ENCODE measurements around the gene MOBP. TPM values are rescaled to one million over a fixed set of nuclear protein-coding genes. Genes with fewer than 3 reads are reported as not detected.
"Not testable (repeated sequence)": the region's sequence is repeated elsewhere in the genome, so short reads cannot be mapped to it uniquely, and the experiment has no call there.

The MOBP gene
- total RNA-seq, 1 donor from 2014 or later = not detected

DNA sequence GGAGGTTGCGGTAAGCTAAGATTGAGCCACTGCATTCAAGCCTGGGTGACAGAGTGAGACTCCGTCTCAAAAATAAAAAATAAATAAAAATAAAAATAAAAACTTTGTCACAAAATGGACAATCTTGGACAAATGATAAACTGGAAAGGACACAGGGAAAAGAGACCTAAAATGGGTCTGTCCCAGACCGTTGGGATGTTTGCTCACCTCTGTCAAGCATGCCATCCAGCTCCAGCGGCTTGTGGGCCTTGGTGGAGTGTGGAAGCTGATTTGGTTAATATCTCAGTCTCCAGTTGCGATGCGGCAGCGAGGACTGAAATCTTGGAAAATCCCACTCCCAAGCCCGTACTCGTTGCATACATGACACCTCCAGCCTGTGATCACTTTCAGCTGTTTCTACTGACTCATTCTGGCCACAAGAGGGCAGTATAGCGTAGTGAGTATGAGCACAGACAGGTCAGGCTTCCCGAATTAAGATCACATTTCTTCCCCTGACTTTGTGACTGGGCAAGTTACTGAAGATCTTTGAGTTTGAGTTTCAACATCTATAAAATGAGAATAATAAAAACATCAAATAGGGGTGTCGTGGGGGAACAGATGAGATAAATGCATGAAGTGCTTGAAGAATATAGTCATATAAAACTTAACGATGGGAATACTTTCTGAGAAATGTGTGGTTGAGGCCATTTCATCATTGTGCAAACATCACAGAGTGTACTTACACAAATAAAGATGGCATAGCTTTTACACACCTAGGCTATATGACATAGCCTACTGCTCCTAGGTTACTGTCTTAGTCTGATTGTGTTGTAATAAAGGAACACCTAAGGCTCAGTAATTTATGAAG, 19.6 kb upstream of the MOBP start:
- TF ChIP-seq CTCF (IDR thresholded peaks at IDR 0.05) = peak; percentile 87
- H3K27ac ChIP-seq = no peak overlapping the region
- no peaks in the 10 kb centered on the region for H3K36me3 ChIP-seq
- intact Hi-C loops (cut with DNase I) = no loop called here
- H3K4me1 ChIP-seq = no peaks in the 10 kb centered on the region
- peak; percentile 97 for ATAC-seq
- no peak for DNase-seq
- H3K9me3 ChIP-seq = no peaks in the 10 kb centered on the region
- no peaks in the 10 kb centered on the region for H3K27me3 ChIP-seq
- no peak overlapping the region for H3K4me3 ChIP-seq

DNA sequence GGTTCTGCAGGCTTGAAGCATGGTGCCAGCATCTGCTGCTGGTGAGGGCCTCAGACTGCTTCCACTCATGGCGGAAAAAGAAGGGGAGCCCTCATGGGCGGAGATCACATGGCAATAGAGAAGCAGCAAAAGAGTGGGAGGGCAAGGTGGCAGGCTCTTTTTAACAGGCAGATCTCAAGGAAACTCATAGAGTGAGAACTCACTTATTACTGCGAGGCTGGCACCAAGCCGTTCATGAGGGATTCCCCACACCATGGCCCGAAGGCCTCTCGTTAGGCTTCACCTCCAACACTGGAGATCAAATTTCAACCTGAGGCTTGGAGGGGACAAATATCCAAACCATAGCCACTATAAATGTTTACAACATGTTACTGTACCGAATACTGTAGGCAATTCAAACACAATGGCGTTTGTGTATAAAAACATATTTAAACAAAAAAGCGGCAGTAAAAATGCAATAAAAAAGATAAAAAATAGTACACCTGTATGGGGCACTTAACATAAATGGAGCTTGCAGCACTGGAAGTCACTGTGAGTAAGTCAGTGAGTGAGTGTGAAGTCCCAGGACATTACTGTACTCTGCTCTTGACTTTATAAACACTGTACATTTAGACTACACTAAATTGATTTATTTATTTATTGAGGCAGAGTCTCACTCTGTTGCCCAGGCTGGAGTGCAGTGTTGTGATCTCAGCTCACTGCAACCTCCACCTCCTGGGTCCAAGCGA, 18.8 kb upstream of the MOBP start:
- TF ChIP-seq CTCF (IDR thresholded peaks at IDR 0.05) = no peak

GRCh38 chr3:39449796-39450195, 17.7 kb upstream of the MOBP start:
- H3K9me3 ChIP-seq = no peaks in the 10 kb centered on the region
- ATAC-seq = no peak
- H3K27me3 ChIP-seq = no peaks in the 10 kb centered on the region
- no peak overlapping the region for H3K27ac ChIP-seq
- no peak for TF ChIP-seq CTCF (IDR thresholded peaks at IDR 0.05)
- H3K4me1 ChIP-seq = no peaks in the 10 kb centered on the region
- DNase-seq = no peak
- no peaks in the 10 kb centered on the region for H3K36me3 ChIP-seq
- intact Hi-C loops (cut with DNase I) = no loop called here
- H3K4me3 ChIP-seq = no peak overlapping the region

More for the DNA sequence above, 18.8 kb upstream of the MOBP start:
- no peaks in the 10 kb centered on the region for H3K4me1 ChIP-seq
- ATAC-seq (no peak), DNase-seq (no peak)
- no peaks in the 10 kb centered on the region for H3K9me3 ChIP-seq
- no peaks in the 10 kb centered on the region for H3K27me3 ChIP-seq
- no peak overlapping the region for H3K27ac ChIP-seq
- no peaks in the 10 kb centered on the region for H3K36me3 ChIP-seq
- intact Hi-C loops (cut with DNase I) = no loop called here
- H3K4me3 ChIP-seq = no peak overlapping the region

- Histone ChIP-seq H3K4me3 (no peak overlapping the region), H3K4me1 (no peaks in the 10 kb centered on the region), H3K9me3 (no peaks in the 10 kb centered on the region), H3K36me3 (no peaks in the 10 kb centered on the region), H3K27me3 (no peaks in the 10 kb centered on the region), H3K27ac (no peak overlapping the region)
- no peak for TF ChIP-seq CTCF (IDR thresholded peaks at IDR 0.05)
- intact Hi-C loops (cut with DNase I) = no loop called here
- DNase-seq = no peak
- no peak for ATAC-seq
These were observed 14.3 kb upstream of the MOBP start for GRCh38 chr3:39453134-39453533.

DNA sequence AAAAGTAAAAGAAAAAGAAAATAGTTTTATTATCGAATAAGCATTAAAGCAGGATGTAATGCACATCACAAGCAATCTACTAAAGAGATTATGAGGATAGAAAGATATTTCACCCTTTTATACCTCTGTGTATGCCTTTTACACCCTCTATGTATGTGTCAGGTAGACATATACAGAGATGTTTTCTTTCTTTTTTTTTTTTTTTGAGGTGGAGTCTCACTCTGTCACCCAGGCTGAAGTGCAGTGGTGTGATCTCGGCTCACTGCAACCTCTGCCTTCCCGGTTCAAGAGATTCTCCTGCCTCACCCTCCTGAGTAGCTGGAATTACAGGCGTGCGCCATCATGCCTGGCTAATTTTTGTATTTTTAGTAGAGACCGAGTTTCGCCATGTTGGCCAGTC, 13.6 kb upstream of the MOBP start:
- H3K4me3 ChIP-seq; H3K9me3 ChIP-seq; H3K4me1 ChIP-seq; H3K27ac ChIP-seq; H3K36me3 ChIP-seq; H3K27me3 ChIP-seq; DNase-seq; ATAC-seq; intact Hi-C loops (cut with DNase I): not testable (repeated sequence)

GRCh38 chr3:39454591-39455217, 12.8 kb upstream of the MOBP start:
- Histone ChIP-seq H3K27ac (no peak overlapping the region), H3K27me3 (no peaks in the 10 kb centered on the region), H3K9me3 (no peaks in the 10 kb centered on the region), H3K4me1 (no peaks in the 10 kb centered on the region), H3K4me3 (no peak overlapping the region), H3K36me3 (no peaks in the 10 kb centered on the region)
- DNase-seq (no peak), ATAC-seq (no peak)
- intact Hi-C loops (cut with DNase I) = no loop called here
- TF ChIP-seq CTCF (IDR thresholded peaks at IDR 0.05) = no peak

All from upper lobe of right lung (tissue), 1 donor.